Hematopoietic multipotent progenitor cell treated with erythropoietin and hydrocortisone succinate and interleukin-3 and kit ligand, for 4 days (in vitro differentiated cells): Measurements from ENCODE around the gene VWA5B2.

ENCODE experiments used
- DNase-seq: peaks from one replicate; pipeline ENCODE4 v3.0.0-alpha.2; 2015

VWA5B2 gene

GRCh38 chr3:184227481-184227935, 1.9 kb upstream of the VWA5B2 start:
- peak; percentile 74 for DNase-seq

- peak; percentile 28 for DNase-seq
Observed at GRCh38 chr3:184228376-184229137, 828 bp upstream of the VWA5B2 start.

GRCh38 chr3:184230081-184230602, 757 bp downstream of the VWA5B2 start:
- peak; percentile 54 for DNase-seq

- no peak for DNase-seq
Observed at GRCh38 chr3:184230603-184231528, 1.5 kb downstream of the VWA5B2 start.

GRCh38 chr3:184231671-184232070, 2.3 kb downstream of the VWA5B2 start:
- DNase-seq: no peak

GRCh38 chr3:184233127-184233843, 3.9 kb downstream of the VWA5B2 start:
- DNase-seq: no peak

GRCh38 chr3:184234224-184234623, 4.8 kb downstream of the VWA5B2 start:
- DNase-seq: peak; percentile 61

- no peak for DNase-seq
Observed at GRCh38 chr3:184234671-184235380, 5.4 kb downstream of the VWA5B2 start.

GRCh38 chr3:184235381-184236032, 6.1 kb downstream of the VWA5B2 start:
- DNase-seq: no peak

GRCh38 chr3:184236033-184236410, 6.6 kb downstream of the VWA5B2 start:
- no peak for DNase-seq

- no peak for DNase-seq
Observed at GRCh38 chr3:184236636-184237035, 7.3 kb downstream of the VWA5B2 start.

- no peak for DNase-seq
Observed at GRCh38 chr3:184237211-184237610, 7.8 kb downstream of the VWA5B2 start.

- peak; percentile 60 for DNase-seq
Observed at GRCh38 chr3:184237807-184238206, 8.4 kb downstream of the VWA5B2 start.

- DNase-seq: no peak
Observed at GRCh38 chr3:184238246-184238818, 8.9 kb downstream of the VWA5B2 start.

GRCh38 chr3:184239221-184239620, 9.8 kb downstream of the VWA5B2 start:
- DNase-seq: no peak

- no peak for DNase-seq
Observed at GRCh38 chr3:184239708-184240107, 10.3 kb downstream of the VWA5B2 start.

- DNase-seq: peak; percentile 73
Observed at GRCh38 chr3:184240384-184241140, 11.2 kb downstream of the VWA5B2 start.

GRCh38 chr3:184241141-184241446, 11.7 kb downstream of the VWA5B2 start:
- DNase-seq: no peak

- DNase-seq: peak; percentile 63
Observed at GRCh38 chr3:184241447-184242296, 12.3 kb downstream of the VWA5B2 start.

GRCh38 chr3:184242297-184242685, 12.9 kb downstream of the VWA5B2 start:
- no peak for DNase-seq
